ENCODE results near the gene ADAP1. TPM values are rescaled to one million over a fixed set of nuclear protein-coding genes. Genes with fewer than 3 reads are reported as not detected.

The ADAP1 gene
- total and polyA plus RNA-seq, 2 of the 13 experiments (the other 11 are each of a cell fraction or from before 2014, with no cell fraction given), result 10.5 to 24.6 TPM

DNA sequence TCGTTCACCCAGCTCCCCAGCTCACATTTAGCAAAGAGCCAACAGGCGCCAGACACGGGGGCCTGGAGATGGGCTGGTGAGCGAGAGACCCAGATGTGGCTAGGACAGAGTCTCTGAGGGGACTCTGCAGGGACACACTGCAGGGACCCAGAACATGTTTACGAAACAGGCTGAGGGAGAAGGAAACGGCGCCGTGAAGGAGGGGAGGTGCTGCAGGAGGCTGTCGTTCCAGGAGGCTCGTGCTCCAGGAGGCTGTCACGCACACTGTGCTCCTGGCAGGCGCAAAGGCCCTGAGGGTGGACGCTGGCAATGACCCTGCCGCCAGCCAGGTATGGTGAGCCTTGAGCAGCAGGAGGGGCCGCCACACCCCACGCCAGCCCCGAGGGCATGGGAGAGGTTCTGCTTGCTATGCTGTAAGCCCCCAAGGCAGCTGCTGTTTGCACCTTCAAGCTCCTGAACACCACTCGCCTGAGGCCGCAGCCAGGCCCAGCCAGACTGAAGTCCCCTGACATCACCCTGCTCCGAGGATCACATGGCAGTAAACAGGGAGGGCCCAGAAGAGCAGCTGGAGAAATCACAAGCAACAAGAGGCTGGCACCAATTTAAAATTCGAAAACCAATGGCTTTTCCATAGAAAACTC, 27.3 kb downstream of the ADAP1 start (continued):
- TF ChIP-seq, protein P1, sequence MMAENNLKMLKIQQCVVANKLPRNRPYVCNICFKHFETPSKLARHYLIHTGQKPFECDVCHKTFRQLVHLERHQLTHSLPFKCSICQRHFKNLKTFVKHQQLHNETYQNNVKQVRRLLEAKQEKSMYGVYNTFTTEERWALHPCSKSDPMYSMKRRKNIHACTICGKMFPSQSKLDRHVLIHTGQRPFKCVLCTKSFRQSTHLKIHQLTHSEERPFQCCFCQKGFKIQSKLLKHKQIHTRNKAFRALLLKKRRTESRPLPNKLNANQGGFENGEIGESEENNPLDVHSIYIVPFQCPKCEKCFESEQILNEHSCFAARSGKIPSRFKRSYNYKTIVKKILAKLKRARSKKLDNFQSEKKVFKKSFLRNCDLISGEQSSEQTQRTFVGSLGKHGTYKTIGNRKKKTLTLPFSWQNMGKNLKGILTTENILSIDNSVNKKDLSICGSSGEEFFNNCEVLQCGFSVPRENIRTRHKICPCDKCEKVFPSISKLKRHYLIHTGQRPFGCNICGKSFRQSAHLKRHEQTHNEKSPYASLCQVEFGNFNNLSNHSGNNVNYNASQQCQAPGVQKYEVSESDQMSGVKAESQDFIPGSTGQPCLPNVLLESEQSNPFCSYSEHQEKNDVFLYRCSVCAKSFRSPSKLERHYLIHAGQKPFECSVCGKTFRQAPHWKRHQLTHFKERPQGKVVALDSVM (CRISPR knock-in tag; IDR thresholded peaks at IDR 0.05), result peak; percentile 93
- TF ChIP-seq RBAK (CRISPR knock-in tag; IDR thresholded peaks at IDR 0.05), result no peak
- TF ChIP-seq ZNF629 (CRISPR knock-in tag; conservative IDR thresholded peaks at IDR 0.05), result 0 out of 2 replicates have a peak, but pooled peaks have one; percentile 2
- TF ChIP-seq, protein P2, sequence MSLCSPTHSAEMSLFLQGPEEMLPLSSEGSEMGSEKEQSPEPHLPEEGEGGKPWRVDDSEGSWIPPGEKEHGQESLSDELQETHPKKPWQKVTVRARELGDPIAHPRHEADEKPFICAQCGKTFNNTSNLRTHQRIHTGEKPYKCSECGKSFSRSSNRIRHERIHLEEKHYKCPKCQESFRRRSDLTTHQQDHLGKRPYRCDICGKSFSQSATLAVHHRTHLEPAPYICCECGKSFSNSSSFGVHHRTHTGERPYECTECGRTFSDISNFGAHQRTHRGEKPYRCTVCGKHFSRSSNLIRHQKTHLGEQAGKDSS (CRISPR knock-in tag; IDR thresholded peaks at IDR 0.05; ENCODE audit: borderline replicate concordance, low read depth), result peak; percentile 87; the same call in 1 of the 2 replicates
- TF ChIP-seq, protein P3, sequence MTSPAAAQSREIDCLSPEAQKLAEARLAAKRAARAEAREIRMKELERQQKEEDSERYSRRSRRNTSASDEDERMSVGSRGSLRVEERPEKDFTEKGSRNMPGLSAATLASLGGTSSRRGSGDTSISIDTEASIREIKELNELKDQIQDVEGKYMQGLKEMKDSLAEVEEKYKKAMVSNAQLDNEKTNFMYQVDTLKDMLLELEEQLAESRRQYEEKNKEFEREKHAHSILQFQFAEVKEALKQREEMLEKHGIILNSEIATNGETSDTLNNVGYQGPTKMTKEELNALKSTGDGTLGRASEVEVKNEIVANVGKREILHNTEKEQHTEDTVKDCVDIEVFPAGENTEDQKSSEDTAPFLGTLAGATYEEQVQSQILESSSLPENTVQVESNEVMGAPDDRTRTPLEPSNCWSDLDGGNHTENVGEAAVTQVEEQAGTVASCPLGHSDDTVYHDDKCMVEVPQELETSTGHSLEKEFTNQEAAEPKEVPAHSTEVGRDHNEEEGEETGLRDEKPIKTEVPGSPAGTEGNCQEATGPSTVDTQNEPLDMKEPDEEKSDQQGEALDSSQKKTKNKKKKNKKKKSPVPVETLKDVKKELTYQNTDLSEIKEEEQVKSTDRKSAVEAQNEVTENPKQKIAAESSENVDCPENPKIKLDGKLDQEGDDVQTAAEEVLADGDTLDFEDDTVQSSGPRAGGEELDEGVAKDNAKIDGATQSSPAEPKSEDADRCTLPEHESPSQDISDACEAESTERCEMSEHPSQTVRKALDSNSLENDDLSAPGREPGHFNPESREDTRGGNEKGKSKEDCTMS (CRISPR knock-in tag; conservative IDR thresholded peaks at IDR 0.05), result no peak
- no peak for TF ChIP-seq ZNF256 (CRISPR knock-in tag; conservative IDR thresholded peaks at IDR 0.05)
- 0 out of 2 replicates have a peak, but pooled peaks have one; percentile 14 for TF ChIP-seq ZNF607 (CRISPR knock-in tag; IDR thresholded peaks at IDR 0.05; ENCODE audit: borderline replicate concordance)
- TF ChIP-seq, protein P4, sequence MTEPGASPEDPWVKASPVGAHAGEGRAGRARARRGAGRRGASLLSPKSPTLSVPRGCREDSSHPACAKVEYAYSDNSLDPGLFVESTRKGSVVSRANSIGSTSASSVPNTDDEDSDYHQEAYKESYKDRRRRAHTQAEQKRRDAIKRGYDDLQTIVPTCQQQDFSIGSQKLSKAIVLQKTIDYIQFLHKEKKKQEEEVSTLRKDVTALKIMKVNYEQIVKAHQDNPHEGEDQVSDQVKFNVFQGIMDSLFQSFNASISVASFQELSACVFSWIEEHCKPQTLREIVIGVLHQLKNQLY (CRISPR knock-in tag; IDR thresholded peaks at IDR 0.05), result no peak
- 0 out of 2 replicates have a peak, but pooled peaks have one; percentile 8 for TF ChIP-seq MXD4 (CRISPR knock-in tag; IDR thresholded peaks at IDR 0.05)
- peak; percentile 57 for TF ChIP-seq AGO1 (IDR thresholded peaks at IDR 0.05; ENCODE audit: low read depth, low read length, poor library complexity, severe bottlenecking)
- peak; percentile 94 for TF ChIP-seq AGO2 (optimal IDR thresholded peaks at IDR 0.05; ENCODE audit: low read depth, low read length)
